ENCODE results near the gene GMPS.

GMPS gene

DNA sequence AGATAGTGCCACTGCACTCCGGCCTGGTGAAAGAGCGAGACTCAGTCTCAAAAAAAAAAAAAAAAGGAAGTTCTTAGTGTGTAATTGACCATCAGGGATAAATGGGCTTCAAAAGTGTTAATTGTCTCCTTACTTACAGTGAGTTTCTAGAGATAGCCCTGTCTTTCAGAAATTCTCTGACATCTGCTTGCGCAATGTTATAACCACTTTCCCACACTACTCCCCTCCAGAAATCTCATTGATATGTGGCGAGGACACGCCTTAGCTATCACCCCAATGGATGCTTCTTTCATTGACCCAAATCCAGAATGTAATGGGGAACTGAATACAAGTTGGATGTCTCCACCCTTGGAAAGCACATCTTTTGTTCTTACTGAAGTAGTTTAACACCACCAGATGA lies 70.9 kb downstream of the GMPS start:
- no peak overlapping the region for H3K4me3 ChIP-seq (replicated peaks in 1 of 2; ENCODE audit: low read depth in 2 of 2, low read length in 2 of 2)
- no peak for TF ChIP-seq CTCF (IDR thresholded peaks at IDR 0.05; ENCODE audit: low read depth, low read length)
- no peak for DNase-seq (ENCODE audit: low read depth in 2 of 2)

GRCh38 chr3:155944081-155944480 lies 73.6 kb downstream of the GMPS start:
- no peak overlapping the region for H3K4me3 ChIP-seq (replicated peaks in 1 of 2; ENCODE audit: low read depth in 2 of 2, low read length in 2 of 2)
- no peak for TF ChIP-seq CTCF (IDR thresholded peaks at IDR 0.05; ENCODE audit: low read depth, low read length)
- DNase-seq (ENCODE audit: low read depth in 2 of 2) = no peak

DNA sequence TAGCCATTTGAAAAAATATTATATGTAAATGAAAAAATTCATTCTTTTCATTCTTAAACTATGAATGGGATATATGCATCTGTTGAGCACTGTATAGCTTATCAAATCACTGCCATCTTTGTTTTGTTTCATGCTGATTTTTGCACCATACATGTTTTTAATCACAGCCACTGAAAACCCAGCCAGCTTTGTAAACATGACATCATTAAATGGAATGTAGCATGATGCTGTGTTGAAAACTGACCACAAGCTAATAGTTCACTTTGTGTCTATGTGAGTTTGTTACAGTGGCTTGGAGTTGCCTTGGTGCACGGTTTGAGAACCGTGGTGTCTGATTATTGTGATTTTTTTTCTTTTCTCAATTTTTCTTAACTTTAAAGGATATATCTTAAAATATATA lies 75.7 kb downstream of the GMPS start:
- H3K4me3 ChIP-seq (replicated peaks in 1 of 2; ENCODE audit: low read depth in 2 of 2, low read length in 2 of 2) = no peak overlapping the region
- TF ChIP-seq CTCF (IDR thresholded peaks at IDR 0.05; ENCODE audit: low read depth, low read length) = no peak
- DNase-seq (ENCODE audit: low read depth in 2 of 2) = peak; percentile 77 to 90

GRCh38 chr3:155948476-155948875 lies 78.0 kb downstream of the GMPS start:
- no peak for TF ChIP-seq CTCF (IDR thresholded peaks at IDR 0.05; ENCODE audit: low read depth, low read length)
- no peak overlapping the region for H3K4me3 ChIP-seq (replicated peaks in 1 of 2; ENCODE audit: low read depth in 2 of 2, low read length in 2 of 2)
- DNase-seq (ENCODE audit: low read depth in 2 of 2) = peak; percentile 14 to 64

- no peak for TF ChIP-seq CTCF (IDR thresholded peaks at IDR 0.05; ENCODE audit: low read depth, low read length)
- no peak for DNase-seq (ENCODE audit: low read depth in 2 of 2)
- H3K4me3 ChIP-seq (replicated peaks in 1 of 2; ENCODE audit: low read depth in 2 of 2, low read length in 2 of 2) = no peak overlapping the region
Measured at GRCh38 chr3:155949453-155950217, 79.2 kb downstream of the GMPS start.

DNA sequence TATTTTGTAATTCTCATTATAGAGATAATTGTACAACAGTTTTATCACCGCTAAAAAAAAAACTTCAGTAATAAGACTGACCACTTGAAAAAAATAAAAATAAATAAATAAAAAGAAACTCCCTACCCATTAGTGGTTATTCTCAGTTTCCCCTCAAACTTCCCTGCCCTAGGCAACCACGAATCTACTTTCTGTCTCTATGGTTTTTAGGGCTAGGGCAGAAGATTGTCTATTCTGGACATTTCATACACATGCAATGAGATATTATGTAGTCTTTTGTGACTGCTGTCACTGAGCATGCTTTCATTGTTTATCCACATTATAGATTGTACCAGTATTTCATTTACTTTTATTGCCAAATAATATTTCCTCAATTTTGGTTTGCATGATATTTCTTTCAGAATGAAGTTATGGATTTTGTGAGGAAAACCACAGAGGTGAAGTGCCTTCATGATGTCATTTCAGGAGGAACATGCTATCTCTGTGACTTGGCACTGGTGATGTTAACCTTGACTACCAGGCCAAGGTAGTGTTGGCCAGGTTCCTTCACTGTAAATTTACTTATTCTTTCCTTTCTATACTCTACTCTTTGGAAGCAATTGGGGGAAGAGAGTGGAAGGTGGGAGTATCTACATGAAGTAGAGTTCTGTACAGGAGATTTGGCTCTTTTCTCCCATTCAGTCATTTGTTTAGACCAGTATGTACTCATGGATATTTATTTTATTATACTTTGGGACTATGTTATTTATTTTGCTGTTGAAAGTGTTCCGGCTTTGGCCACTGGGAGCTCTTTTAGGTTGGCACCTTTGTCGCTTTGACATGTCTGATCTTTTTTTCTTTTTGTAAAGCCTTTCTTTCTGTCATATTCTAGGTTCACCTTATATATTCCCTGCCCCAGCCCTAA lies 86.3 kb downstream of the GMPS start:
- no peak for TF ChIP-seq CTCF (IDR thresholded peaks at IDR 0.05; ENCODE audit: low read depth, low read length)
- no peak for DNase-seq (ENCODE audit: low read depth in 2 of 2)
- H3K4me3 ChIP-seq (replicated peaks in 1 of 2; ENCODE audit: low read depth in 2 of 2, low read length in 2 of 2) = no peak overlapping the region
